Activated CD4-positive, CD25-positive, alpha-beta regulatory T cell (primary cell): ENCODE results near the gene SH3D19.
"Not testable (repeated sequence)": the region's sequence is repeated elsewhere in the genome, so short reads cannot be mapped to it uniquely, and the experiment has no call there.

Source experiments
- DNase-seq, 4 experiments: peaks; one replicate each; lab custom pipeline; 2025; lab: John Stamatoyannopoulos, UW

The SH3D19 gene

GRCh38 chr4:151321586-151321985 lies 3.8 kb downstream of the SH3D19 start:
- no peak for DNase-seq

DNA sequence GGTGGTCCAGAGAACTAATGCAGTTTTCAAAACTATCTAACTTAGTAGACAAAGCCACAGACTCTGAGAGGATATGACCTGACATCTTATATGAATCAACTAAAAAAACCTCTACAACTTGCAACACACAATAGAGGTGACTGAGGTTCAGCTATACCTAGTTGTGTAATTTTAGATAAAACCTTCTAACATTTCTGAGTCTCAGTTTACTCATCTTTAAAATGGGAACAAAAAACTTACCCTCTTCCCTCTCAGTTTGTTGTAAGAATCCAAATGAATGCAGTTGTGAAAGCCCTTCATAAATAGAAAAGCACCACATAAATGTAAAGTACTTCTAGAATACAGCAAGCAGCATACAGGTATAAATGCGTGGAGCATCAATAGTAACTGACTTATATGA lies 5.9 kb downstream of the SH3D19 start:
- no peak for DNase-seq

DNA sequence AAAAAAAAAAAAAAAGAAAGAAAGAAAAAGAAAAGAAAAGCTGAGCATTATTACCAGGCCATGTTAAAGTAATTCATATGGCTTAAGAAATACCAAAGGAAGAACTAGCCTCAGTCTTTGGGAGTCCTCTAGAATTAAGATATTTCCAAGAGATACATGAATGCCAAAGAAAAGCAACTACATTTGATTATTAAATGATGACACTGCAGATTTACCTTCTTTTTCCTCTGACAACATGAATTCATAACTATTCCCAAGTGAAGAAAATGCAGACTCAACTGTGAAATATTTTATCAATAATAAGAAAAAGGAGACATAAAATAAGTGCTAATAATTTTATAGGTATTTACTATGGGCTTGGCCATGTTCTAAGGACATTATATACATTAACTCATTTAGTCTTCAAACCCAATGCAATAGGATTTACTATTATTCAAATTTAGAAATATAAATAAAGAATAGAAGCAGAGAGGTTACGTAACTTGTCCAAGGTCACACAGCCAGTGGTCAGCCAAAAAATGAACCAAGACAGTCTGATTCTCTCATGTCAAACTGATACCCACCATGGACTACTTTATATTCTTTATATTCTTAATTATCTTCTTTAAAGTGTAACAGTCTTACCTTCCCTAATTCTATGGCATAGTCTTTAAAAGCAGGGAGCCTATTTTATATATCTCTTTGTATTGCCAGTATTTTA lies 6.9 kb downstream of the SH3D19 start:
- no peak for DNase-seq

DNA sequence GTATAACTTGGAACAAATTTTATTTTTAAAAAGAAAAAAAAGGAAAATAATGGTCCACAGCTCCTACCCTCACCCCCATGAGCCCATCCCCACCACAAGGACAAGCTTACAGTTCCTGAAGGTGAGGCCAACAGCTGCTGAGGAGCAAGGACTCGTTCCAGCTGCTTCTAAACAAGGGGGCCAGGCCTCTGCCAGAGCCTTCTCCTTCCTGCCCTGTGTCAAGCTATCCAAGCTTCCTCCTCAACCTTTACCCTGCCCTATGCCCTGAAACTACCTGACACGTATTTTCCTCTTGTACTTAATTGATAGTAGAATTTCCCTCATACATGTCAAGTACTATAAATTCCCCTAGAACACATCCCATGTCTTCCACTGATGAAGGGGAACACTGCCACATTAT lies 8.8 kb downstream of the SH3D19 start:
- no peak for DNase-seq

DNA sequence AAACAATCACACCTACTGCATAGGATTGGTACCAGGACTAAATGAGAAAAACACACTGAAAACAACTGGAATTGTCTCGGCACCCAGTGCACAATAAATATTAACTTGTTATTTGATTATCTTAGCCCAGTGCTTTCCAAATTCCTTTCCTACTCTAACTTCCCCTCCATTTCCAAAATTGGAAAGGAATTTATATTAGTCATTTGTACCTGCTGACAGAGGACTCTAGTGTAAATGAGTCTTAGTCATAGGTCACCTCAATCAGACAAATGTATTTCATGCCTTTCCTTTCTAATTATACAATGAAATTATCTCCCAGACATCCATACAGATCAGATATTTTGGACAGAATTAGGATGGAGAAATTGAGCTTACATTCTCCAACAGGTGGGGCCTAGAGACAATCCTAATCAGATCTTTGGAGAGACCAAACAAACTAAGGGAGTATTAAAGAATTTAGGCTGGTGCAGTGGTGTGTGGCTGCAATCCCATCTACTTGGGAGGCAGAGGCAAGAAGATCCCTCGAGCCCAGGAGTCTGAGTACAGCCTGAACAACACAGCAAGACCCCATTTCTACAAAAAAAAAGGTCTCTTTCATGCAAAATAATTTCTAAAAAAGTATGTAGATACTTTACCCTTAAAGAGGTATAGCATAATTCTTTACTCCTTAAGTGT lies 10.1 kb downstream of the SH3D19 start:
- DNase-seq: no peak

GRCh38 chr4:151314479-151314878 lies 10.9 kb downstream of the SH3D19 start:
- DNase-seq: no peak

GRCh38 chr4:151314010-151314355 lies 11.4 kb downstream of the SH3D19 start:
- DNase-seq: no peak

DNA sequence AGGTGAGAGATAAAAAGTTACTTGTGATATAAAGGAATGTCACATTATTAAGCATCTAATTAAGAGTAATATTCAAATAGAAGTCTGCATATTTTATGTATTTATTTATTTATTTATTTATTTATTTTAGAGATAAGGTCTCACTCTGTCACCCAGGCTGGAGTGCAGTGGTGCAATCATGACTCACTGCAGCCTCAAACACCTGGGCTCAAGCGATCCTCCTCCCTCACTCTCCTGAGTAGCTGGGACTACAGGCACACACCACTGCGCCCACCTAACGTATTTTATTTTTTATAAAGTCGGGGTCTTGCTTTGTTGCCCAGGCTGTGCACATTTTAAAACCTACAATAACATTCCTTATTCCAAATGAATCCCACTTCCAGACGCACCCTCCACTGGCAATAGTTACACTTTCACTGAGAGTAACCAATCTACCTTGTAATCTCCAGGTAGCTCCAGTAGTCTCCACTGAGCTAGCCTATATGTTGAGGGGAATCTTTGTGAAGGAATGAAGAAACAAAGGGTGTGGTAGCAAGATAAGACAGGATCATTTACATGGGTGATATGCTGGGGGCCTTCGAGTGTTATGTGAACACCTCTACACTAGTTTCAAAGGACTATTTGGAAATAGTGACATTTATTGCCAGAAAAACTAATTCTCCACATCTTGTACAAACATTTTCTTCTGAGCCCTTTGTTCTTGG lies 11.9 kb downstream of the SH3D19 start:
- DNase-seq: no peak

GRCh38 chr4:151310124-151310728 lies 15.2 kb downstream of the SH3D19 start:
- no peak for DNase-seq

GRCh38 chr4:151304755-151305154 lies 20.6 kb downstream of the SH3D19 start:
- no peak for DNase-seq

GRCh38 chr4:151304226-151304625 lies 21.2 kb downstream of the SH3D19 start:
- no peak for DNase-seq

DNA sequence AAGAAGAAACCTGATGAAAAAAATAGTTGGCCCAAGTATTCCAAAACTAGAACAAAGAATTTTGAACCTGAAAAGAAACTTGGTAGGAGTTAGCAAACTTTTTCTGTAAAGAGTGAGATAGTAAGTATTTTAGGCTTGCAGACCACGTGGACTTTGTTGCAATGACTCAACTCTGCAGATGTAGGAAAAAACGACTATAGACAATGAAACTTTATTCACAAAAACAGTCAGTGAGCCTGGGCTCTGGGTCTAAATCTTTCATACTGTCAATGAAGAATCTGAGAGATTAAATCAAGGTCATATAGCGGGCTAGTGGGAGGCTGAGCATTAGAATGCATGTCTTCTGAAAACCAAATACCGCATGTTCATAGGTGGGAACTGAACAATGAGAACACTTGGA lies 23.0 kb downstream of the SH3D19 start:
- no peak for DNase-seq

DNA sequence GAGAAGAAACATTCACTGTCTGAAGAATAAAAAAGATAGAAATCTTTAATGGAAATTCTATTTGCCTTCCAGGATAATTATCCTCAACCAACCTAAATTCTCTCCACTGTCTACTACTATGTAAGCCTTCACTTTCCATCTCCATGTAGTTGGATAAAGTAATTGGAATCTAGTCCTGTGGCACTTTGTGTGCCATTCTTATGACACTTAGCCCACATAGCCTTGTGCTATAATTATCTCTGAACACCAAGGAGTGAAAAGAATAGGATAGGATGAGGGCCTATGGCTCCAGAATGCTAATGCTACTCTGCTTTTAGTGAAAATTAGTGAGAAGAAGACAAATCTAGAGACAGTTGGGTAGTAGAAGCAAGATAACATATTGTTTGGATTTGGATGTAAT lies 28.2 kb downstream of the SH3D19 start:
- no peak for DNase-seq

GRCh38 chr4:151296227-151296626 lies 29.2 kb downstream of the SH3D19 start:
- DNase-seq: no peak

DNA sequence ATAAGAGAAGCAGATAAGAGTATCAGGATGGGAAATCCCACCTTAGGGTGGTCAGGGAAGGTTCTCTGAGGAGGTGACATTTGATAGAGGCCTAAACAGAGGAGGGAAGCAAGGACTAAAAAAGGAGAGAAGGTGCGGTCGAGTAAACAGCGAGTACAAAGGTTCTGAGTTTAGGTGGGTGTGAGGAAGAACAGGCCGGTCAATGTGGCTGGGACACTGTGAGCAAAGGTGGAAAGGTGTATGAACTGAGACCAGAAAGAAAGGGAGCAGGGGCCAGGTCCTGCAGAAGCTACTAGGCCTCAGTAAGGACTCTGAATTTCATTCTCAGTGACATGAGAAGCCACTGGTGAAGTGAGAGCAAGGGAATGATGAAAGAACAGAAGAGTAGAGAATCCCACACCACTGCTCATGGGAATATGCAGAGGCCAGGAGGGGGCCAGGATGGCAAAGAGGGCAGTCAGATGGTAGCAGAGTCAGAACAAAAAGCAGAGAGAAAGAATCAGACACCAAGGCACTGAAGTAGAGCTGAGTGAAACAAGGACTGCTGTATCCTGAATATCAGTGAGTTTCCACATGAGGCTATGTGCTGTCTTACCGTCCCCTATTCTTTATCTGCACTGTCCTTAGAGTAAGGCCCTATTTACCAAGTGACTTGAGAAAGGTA lies 30.4 kb downstream of the SH3D19 start:
- DNase-seq: no peak

DNA sequence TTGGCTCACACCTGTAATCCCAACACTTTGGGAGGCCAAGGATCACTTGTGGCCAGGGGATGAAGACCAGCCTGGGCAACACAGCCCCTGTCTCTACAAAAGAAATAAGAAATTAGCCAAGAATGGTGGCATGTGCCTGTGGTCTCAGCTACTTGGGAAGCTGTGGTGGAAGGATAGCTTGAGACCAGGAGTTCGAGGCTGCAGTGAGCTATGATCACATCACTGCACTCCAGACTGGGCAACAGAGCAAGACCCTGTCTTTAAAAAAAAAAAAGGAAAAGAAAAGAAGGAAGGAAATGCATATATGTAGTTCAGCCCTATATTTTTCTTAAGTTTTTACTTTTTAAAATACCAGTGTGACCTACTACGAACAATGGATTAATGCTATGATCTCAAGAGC lies 33.4 kb downstream of the SH3D19 start:
- no peak for DNase-seq

GRCh38 chr4:151291485-151291884 lies 33.9 kb downstream of the SH3D19 start:
- no peak for DNase-seq

GRCh38 chr4:151287409-151287808 lies 38.0 kb downstream of the SH3D19 start:
- DNase-seq: no peak

DNA sequence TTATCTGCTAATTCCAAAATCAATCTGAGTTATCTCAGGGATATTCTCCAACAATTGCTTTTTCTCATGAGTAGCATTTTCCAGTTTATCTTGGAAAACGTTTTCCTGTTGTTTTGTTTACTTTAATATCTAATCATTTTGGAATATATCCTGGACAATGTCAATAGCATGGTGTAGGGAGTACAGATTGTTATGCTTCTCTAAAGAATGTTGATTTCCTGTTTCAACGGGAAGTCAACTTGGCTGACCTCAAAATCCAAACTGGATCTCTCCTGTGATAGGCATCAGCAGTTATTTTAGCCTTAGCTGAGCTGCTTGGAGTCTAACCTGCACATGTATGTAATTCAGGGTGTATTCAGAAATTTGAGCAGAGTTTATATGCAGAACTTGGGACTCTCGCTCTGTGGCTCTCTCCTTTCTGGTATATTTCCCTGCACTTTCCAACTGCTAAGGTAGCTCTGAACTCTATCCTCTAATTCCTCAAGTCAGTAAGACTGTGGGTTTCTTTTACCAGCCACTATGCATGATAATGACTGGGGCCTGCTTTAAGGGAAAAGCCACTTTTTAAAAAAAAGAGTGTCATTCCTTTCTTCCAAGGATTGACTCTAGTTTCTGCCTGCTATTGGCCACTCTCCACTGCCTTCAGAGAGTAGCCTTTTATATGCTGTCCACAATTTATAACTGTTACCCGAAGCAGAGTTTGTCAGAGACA lies 40.7 kb downstream of the SH3D19 start:
- DNase-seq: no peak

GRCh38 chr4:151276787-151277562 lies 48.4 kb downstream of the SH3D19 start, which contains the start of gene PRSS48:
PRSS48 (plus strand) TSS chr4:151277161; CDS start chr4:151277173, 12 bp downstream.
- DNase-seq: peak in 1 of 4 experiments; percentile 1

DNA sequence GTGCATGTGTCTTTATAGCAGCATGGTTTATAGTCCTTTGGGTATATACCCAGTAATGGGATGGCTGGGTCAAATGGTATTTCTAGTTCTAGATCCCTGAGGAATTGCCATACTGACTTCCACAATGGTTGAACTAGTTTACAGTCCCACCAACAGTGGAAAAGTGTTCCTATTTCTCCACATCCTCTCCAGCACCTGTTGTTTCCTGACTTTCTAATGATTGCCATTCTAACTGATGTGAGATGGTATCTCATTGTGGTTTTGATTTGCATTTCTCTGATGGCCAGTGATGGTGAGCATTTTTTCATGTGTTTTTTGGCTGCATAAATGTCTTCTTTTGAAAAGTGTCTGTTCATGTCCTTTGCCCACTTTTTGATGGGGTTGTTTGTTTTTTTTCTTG lies 56.5 kb downstream of the SH3D19 start:
- not testable (repeated sequence) for DNase-seq
